Gastroesophageal sphincter (tissue), 4 donors: ENCODE results near the gene GPS1. TPM values are rescaled to one million over a fixed set of nuclear protein-coding genes. Genes with fewer than 3 reads are reported as not detected.
A peak's percentile ranks its signal among the peaks of the same experiment; 100 is the strongest.

Source experiments
- ATAC-seq: fragments of 150-250 bp; one replicate; pipeline ENCODE4 v1.9.1; 2016; ENCODE audit warnings: mild to moderate bottlenecking, moderate library complexity
- H3K27ac ChIP-seq, 4 donors: fragments of 200-600 bp; sonication (generic) in 3 of 4; 1 replicate in 3 of 4; 2 replicates in 1 of 4; pipeline ENCODE4 v1.5.1; 2016 to 2019
- H3K27me3 ChIP-seq: fragments of 200-600 bp; sonication (generic); one replicate; pipeline ENCODE4 v1.5.1; 2019
- H3K36me3 ChIP-seq, 2 donors: fragments of 200-600 bp; sonication (generic); one replicate each; pipeline ENCODE4 v1.5.1; 2019; ENCODE audit warnings: control low read depth in 1 of 2
- H3K4me1 ChIP-seq, 3 donors: fragments of 200-600 bp; sonication (generic); 1 replicate in 2 of 3; 2 replicates in 1 of 3; pipeline ENCODE4 v1.5.1; 2016 to 2019; ENCODE audit warnings: control low read depth in 2 of 3
- H3K4me3 ChIP-seq, 2 donors: fragments of 200-600 bp; sonication (generic); one replicate each; pipeline ENCODE4 v1.5.1; 2019; ENCODE audit warnings: mild to moderate bottlenecking in 1 of 2, moderate library complexity in 1 of 2
- H3K9me3 ChIP-seq, 3 donors: fragments of 200-600 bp; sonication (generic); one replicate each; pipeline ENCODE4 v1.5.1; 2017 to 2019; ENCODE audit warnings: control low read depth in 2 of 3
- CTCF ChIP-seq, 4 experiments: fragments of 200-600 bp in 2 of 4; fragments of 450-650 bp in 2 of 4; sonication (generic) in 1 of 4; IDR thresholded peaks; one replicate each; pipeline ENCODE4 v1.5.1; 2017 to 2019; ENCODE audit warnings: antibody characterized with exemption in 4 of 4, mild to moderate bottlenecking in 2 of 4, moderate library complexity in 2 of 4
- EP300 ChIP-seq: sonication (generic); formaldehyde crosslinking; IDR thresholded peaks from one replicate; pipeline ENCODE4 v1.6.1; 2017; ENCODE audit warnings: antibody characterized with exemption, mild to moderate bottlenecking
- POLR2A ChIP-seq, 2 donors: fragments of 450-650 bp; IDR thresholded peaks; one replicate each; pipeline ENCODE4 v1.6.1; 2017; ENCODE audit warnings: antibody characterized with exemption in 2 of 2, mild to moderate bottlenecking in 2 of 2, moderate library complexity in 1 of 2
- POLR2AphosphoS5 ChIP-seq: sonication (generic); formaldehyde crosslinking; IDR thresholded peaks from one replicate; pipeline ENCODE4 v1.6.1; 2017; ENCODE audit warnings: antibody characterized with exemption
- WGBS, 2 donors: methylation state at CpG; one replicate each; pipeline ENCODE4 v1.1.5; 2018; ENCODE audit warnings: low coverage in 1 of 2; 5-methylcytosine and 5-hydroxymethylcytosine counted together
- total RNA-seq, 4 donors: library from RNA; depleted of rRNA; stranded (reverse); fragments of >200 nt; gene quantifications; one replicate each; pipeline ENCODE4 v1.1.0, GENCODE V29; 2016

The GPS1 gene
- 100 to 1,000 TPM in 1 of 4 donors, 10 to 100 TPM in 3; 69.3 to 103 (median 77.2) TPM for total RNA-seq

- peak within 1 kb of the TSS in 3 of 4 donors; percentile 75 to 83 (median 81) for H3K27ac ChIP-seq
- WGBS, 2 donors = no CpG with 5 or more reads among the region's 94 CpGs
- no peaks in the 10 kb centered on the region for H3K9me3 ChIP-seq
- peak within 1 kb of the TSS; percentile 71 to 84 for H3K4me3 ChIP-seq
- peaks cover 0 to 75% of the 10 kb centered on the region in 2 donors for H3K36me3 ChIP-seq
- H3K4me1 ChIP-seq = peaks cover 0 to 54% (median 26%) of the 10 kb centered on the region in 3 donors
- TF ChIP-seq POLR2A (IDR thresholded peaks at IDR 0.05) = peak; percentile 35 to 36
- no peak for TF ChIP-seq EP300
- TF ChIP-seq CTCF (IDR thresholded peaks at IDR 0.05) = no peak
- TF ChIP-seq POLR2AphosphoS5 = peak; percentile 54
- no peaks in the 10 kb centered on the region for H3K27me3 ChIP-seq
- peak; percentile 82 for ATAC-seq
Observed at GRCh38 chr17:82051776-82052637, at the start of gene GPS1, which contains the start of gene RFNG. Gene GPS1, plus strand, starts transcription at chr17:82051898. Its CDS starts 34 bp downstream, at chr17:82051932. Gene RFNG, minus strand, starts transcription at chr17:82051811. Its CDS starts 45 bp downstream, at chr17:82051766.

- Histone ChIP-seq H3K27me3 (no peaks in the 10 kb centered on the region), H3K4me1 (peaks cover 0 to 46% (median 21%) of the 10 kb centered on the region in 3 donors), H3K36me3 (peaks cover 0 to 9% of the 10 kb centered on the region in 2 donors), H3K27ac (peak overlapping the region in 3 of 4 donors; percentile 44 to 59 (median 57)), H3K9me3 (no peaks in the 10 kb centered on the region), H3K4me3 (no peak overlapping the region)
- 46 to 64% methylated on average over 9 to 11 of the region's 53 CpGs for WGBS, 2 donors
- peak; percentile 92 for ATAC-seq
- TF ChIP-seq POLR2AphosphoS5 (peak; percentile 62), EP300 (no peak)
Observed at GRCh38 chr17:82003411-82004381, 48.0 kb upstream of the GPS1 start.

DNA sequence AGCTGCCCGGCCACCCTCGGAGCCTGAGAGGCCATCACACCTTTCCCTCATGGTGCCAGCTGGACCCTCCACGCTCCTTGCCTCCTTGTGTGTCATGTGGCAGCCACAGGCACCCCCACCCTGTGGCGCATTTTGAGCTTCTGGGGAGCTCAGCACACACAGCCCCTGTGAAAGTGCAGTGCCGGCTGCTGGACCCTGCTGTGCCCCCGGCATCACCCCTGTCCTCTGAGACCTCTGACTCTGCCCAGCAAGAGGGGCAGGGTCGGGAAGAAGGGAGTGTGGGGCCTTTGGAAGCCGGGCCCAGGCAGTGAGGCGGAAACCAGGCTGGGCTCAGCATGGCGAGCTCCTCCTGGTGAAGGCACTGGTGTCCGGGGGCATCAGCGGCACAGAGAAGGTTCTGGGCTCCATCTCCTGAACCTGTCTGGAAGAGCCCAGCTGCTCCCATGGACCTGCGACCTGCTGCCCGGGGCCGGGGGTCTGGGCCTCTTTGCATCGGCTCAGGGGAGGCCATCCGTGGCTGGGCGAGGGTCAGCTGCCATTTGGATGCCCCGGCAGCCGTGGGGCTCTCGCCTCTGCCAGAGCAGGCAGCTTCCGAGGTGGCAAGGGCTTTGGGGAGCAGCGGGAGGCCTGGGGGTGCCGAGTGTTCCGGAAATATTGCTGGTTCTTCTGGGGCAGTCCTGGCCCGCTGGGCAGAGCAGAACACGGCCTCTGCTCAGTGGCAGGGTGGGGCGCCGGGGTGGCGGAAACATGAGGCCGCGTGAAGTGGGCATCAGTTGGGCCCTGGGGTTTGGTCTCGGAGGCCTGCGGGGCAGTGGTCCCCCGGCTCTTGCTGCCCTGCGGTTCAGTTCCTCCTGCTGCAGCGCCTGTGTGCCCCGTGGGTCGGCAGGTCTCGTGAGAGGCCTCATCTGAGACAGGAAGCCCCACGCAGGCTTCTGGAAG, 46.9 kb upstream of the GPS1 start:
- no peaks in the 10 kb centered on the region for H3K9me3 ChIP-seq
- TF ChIP-seq POLR2A (IDR thresholded peaks at IDR 0.05) = no peak
- no peak for TF ChIP-seq POLR2AphosphoS5
- TF ChIP-seq EP300 = no peak
- TF ChIP-seq CTCF (IDR thresholded peaks at IDR 0.05) = no peak
- ATAC-seq = no peak
- H3K27me3 ChIP-seq = no peaks in the 10 kb centered on the region
- peaks cover 0 to 46% (median 21%) of the 10 kb centered on the region in 3 donors for H3K4me1 ChIP-seq
- peaks cover 0 to 12% of the 10 kb centered on the region in 2 donors for H3K36me3 ChIP-seq
- WGBS, 2 donors = no CpG with 5 or more reads among the region's 41 CpGs
- H3K27ac ChIP-seq = peak overlapping the region in 2 of 4 donors; percentile 44 to 57
- no peak overlapping the region for H3K4me3 ChIP-seq

GRCh38 chr17:82005701-82006348, 45.9 kb upstream of the GPS1 start:
- Histone ChIP-seq H3K4me1 (peaks cover 0 to 46% (median 21%) of the 10 kb centered on the region in 3 donors), H3K4me3 (no peak overlapping the region), H3K27ac (no peak overlapping the region), H3K36me3 (peaks cover 0 to 16% of the 10 kb centered on the region in 2 donors), H3K9me3 (no peaks in the 10 kb centered on the region), H3K27me3 (no peaks in the 10 kb centered on the region)
- TF ChIP-seq EP300 = no peak
- TF ChIP-seq CTCF (IDR thresholded peaks at IDR 0.05) = no peak
- TF ChIP-seq POLR2AphosphoS5 = no peak
- TF ChIP-seq POLR2A (IDR thresholded peaks at IDR 0.05) = no peak
- no CpG with 5 or more reads among the region's 30 CpGs for WGBS, 2 donors
- no peak for ATAC-seq
